Dedifferentiated amniotic fluid mesenchymal stem cell (primary cell): Measurements from ENCODE around the gene KDM6B.

Experiments
- DNase-seq: peaks from one replicate; pipeline ENCODE4 v3.0.0-alpha.2; 2016; ENCODE audit errors: extremely low spot score

KDM6B gene

GRCh38 chr17:7840441-7840840 is 6.4 kb downstream of the KDM6B start:
- no peak for DNase-seq

GRCh38 chr17:7840875-7841274 is 6.9 kb downstream of the KDM6B start:
- DNase-seq: no peak

GRCh38 chr17:7841396-7841914 is 7.4 kb downstream of the KDM6B start:
- peak; percentile 75 for DNase-seq

- peak; percentile 77 for DNase-seq
Observed at GRCh38 chr17:7841915-7842379, 7.9 kb downstream of the KDM6B start.

GRCh38 chr17:7842380-7843256 is 8.6 kb downstream of the KDM6B start:
- peak; percentile 73 for DNase-seq

GRCh38 chr17:7843257-7843535 is 9.2 kb downstream of the KDM6B start:
- no peak for DNase-seq

GRCh38 chr17:7843536-7844291 is 9.7 kb downstream of the KDM6B start:
- DNase-seq: peak; percentile 43

- DNase-seq: peak; percentile 95
Observed at GRCh38 chr17:7844292-7845154, 10.5 kb downstream of the KDM6B start.

GRCh38 chr17:7845359-7846062 is 11.5 kb downstream of the KDM6B start:
- no peak for DNase-seq

GRCh38 chr17:7846063-7846735 is 12.2 kb downstream of the KDM6B start:
- no peak for DNase-seq

- no peak for DNase-seq
Observed at GRCh38 chr17:7846765-7847661, 13.0 kb downstream of the KDM6B start.

GRCh38 chr17:7848131-7848579 is 14.1 kb downstream of the KDM6B start:
- DNase-seq: no peak

GRCh38 chr17:7848739-7849129 is 14.7 kb downstream of the KDM6B start:
- DNase-seq: no peak

- DNase-seq: no peak
Observed at GRCh38 chr17:7849130-7849750, 15.2 kb downstream of the KDM6B start.

- no peak for DNase-seq
Observed at GRCh38 chr17:7849751-7850504, 15.9 kb downstream of the KDM6B start.

- DNase-seq: no peak
Observed at GRCh38 chr17:7850701-7851437, 16.9 kb downstream of the KDM6B start.

GRCh38 chr17:7851438-7852261 is 17.6 kb downstream of the KDM6B start:
- DNase-seq: peak; percentile 69
